Gastrocnemius medialis (tissue), 4 donors: Measurements from ENCODE around the gene JAG1.

Experiments
- CTCF ChIP-seq, 5 experiments: fragments of 450-650 bp in 3 of 5; fragments of 200-600 bp in 2 of 5; sonication (generic) in 2 of 5; IDR thresholded peaks in 4 of 5; conservative IDR thresholded peaks in 1 of 5; 1 replicate in 4 of 5; 2 replicates in 1 of 5; pipeline ENCODE4 v1.5.1; 2016 to 2019; ENCODE audit warnings: antibody characterized with exemption in 5 of 5, mild to moderate bottlenecking in 3 of 5, moderate library complexity in 3 of 5
- POLR2A ChIP-seq, 2 donors: fragments of 450-650 bp; IDR thresholded peaks; one replicate each; pipeline ENCODE4 v1.6.1; 2017; ENCODE audit warnings: antibody characterized with exemption in 2 of 2, mild to moderate bottlenecking in 2 of 2, moderate library complexity in 2 of 2

DNA sequence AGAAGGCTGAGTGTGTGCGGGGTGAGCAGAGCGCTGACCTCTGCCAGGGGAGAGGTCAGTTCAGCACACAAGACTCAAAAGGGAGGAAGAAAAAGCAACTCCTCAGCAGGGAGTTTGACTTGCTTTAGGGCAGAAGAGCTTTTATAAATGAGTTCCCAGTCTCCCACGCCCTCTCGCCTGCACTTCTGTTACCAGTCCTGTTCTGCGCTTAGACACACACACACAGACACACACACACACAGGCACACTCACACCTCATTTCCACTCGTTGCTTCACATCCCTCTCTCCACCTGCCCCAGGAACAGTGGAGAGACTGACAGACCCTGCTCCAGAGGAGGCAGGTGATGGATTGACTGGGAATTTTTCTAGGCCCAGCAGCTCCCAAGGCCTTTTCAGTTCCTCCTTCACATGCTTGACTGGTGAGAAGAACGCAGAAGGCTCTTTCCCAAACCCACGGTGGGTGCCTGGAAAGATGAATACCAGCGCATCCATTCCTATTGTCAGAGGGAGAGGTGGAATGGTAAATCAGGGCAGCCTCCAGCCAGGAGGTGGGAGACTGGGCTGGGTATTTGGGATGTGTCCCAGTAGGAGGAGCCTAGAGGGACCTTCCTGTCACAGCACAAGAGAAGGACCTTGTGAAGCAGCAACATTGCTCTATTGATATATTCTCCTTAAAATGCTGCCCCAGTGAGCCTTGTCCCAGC, 43.7 kb downstream of the JAG1 start:
- no peak for TF ChIP-seq CTCF (IDR thresholded peaks at IDR 0.05 in 4 of 5, conservative IDR thresholded peaks at IDR 0.05 in 1 of 5)
- no peak for TF ChIP-seq POLR2A (IDR thresholded peaks at IDR 0.05)
